NCI-H526 (cell line): Measurements from ENCODE around the gene LCE3A.
A peak's percentile ranks its signal among the peaks of the same experiment; 100 is the strongest.
"Not testable (repeated sequence)": the region's sequence is repeated elsewhere in the genome, so short reads cannot be mapped to it uniquely, and the experiment has no call there.

Experiments
- DNase-seq, 2 experiments: peaks; one replicate each; lab custom pipeline; 2025; lab: John Stamatoyannopoulos, UW

LCE3A gene, protein sequence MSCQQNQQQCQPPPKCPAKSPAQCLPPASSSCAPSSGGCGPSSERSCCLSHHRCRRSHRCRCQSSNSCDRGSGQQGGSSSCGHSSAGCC

DNA sequence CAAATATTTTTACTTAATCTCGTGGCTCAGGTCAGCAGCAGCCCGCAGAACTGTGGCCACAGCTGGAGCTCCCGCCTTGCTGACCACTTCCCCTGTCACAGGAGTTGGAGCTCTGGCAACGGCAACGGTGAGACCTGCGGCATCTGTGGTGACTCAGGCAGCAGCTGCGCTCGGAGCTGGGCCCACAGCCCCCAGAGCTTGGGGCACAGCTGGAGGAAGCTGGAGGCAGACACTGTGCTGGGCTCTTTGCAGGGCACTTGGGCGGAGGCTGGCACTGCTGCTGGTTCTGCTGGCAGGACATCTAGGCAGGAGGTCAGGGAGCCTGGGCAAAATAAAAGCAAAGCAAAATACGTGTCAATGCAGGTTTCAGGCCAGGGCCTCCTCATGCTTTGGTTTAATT lies at the start of gene LCE3A:
TSS of gene LCE3A (minus strand) at position 301 of the 400 bp plus-strand sequence. CDS start at position 301, 0 bp downstream.
- DNase-seq, result no peak

DNA sequence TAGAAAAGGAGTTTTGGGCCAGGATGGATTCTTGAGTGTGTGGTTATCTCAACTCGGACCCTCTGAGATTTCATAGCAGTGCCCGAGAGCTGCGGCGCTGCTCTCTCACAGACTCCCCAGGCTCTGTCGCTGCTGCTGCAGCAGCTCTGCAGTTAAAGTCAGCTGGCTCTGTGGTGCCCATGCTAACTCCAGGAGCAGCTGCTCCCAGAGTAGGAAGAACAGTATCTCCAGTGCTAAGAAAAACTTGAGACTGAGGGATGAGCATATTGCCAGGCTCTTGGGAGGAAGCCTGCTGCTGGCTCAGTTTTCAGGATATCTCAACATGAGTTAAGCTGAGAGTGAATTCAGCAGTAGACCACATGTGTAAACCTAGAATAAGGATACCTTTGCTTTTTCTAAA lies 44.7 kb upstream of the LCE3A start:
- no peak for DNase-seq

DNA sequence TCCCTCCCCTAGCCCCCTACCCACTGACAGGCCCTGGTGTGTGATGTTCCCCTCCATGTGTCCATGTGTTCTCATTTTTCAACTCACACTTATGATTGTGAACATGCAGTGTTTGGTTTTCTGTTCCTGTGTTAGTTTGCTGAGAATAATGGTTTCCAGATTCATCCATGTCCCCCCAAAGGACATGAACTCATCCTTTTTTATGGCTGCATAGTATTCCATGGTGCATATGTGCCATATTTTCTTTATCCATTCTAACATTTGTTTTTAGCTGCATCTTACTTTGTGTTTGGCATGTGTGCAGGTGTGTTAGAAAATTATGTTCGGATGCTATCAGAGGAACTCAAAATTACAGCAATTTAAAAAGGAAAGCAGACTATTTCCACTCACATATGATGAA lies 43.3 kb upstream of the LCE3A start:
- not testable (repeated sequence) for DNase-seq

DNA sequence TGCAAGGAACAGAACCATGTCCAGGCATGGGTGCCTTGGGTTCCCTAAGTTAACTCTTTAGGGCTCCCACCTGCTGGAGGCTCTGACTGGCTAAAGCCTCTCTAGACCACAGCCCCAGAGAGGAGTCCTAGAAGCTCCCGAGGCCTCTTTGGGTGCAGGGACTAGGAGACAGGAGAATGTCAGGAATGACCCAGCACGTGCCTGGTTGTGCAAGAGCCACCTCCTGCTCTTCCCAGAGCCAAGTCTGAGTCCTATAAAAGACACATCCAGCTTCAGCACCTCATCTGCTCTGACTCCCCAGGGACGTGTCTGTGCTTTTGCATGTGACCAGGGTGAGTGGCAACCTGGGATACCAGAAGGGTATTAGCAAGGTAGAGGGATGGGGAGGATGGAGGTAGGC lies 40.2 kb upstream of the LCE3A start, which contains the start of gene LCE2D:
TSS of gene LCE2D (plus strand) at position 283 of the 400 bp plus-strand sequence. CDS start 726 bp downstream, outside the sequence.
- no peak for DNase-seq

DNA sequence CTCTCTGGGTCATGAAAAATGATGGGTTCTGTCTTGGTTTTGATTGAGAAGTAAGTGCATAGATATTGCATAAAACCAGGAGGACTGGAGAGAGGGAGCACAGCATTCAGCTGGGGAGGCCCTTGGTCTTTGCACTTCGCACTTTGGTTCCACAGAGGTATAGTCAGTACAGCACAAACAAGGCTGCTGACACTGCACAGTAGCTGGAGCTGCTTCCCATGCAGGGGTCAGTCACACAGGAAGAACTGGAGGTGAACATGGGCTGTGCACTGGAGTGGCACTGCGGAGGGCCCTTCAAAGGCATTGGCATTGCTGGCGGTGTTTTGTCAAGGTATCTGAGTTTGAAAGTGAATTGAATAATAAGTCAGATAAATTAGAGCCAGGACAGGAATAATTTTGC lies 35.7 kb upstream of the LCE3A start:
- no peak for DNase-seq

DNA sequence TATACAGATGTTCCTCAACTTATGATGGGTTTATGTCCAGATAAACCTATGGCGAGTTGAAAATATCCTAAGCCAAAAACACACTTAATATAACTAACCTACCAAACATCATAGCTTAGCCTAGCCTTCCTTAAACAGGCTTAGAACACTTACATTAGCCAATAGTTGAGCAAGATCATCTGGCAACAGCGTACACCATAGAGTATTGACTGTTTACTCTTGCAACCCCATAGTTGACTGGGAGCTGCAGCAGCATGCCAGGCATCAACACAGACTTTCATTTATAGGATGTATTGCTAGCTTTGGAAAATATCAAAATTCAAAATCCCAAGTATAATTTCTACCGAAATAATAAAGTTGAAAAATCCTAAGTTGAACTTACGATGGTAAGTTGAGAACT lies 34.8 kb upstream of the LCE3A start:
- no peak for DNase-seq

DNA sequence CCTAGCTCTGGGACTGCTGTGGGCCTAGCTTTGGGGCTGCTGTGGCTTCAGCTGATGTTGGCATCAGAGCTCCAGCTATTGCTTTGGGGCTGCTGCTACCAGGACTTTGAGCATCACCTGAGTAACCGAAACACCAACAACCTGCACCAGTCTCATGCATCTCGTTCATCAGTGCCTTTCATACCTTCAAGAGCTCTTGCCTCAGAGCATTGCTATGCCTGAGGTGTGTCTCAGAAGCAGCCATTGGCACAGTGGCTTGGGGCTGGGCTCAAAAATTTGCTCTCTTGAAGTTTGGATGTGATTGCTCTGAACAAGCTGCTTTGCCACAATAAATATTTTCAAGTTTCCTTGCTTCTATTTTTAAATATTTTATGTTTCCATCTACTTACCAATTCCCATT lies 33.6 kb upstream of the LCE3A start:
- no peak for DNase-seq

DNA sequence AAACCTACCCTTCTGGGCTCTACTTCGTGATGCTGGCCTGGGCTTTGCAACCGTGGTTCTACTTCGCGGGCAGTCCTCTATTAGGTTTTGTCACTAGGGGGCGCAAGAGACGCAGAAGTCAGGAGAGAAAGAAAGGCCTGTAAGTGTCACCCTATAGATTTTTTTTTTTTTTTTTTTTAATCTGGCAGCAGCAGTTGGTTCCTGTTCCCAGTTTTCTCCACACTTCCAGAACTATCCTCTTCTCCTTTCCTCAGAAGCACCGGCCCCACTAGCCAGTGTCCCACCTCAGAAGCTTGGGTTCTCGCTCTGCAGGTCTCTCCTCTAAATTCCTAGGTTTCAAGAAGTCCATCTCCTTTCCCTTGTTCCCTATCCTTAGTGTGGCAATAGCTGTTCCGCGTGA lies 31.2 kb upstream of the LCE3A start:
- peak; percentile 68 to 84 for DNase-seq

DNA sequence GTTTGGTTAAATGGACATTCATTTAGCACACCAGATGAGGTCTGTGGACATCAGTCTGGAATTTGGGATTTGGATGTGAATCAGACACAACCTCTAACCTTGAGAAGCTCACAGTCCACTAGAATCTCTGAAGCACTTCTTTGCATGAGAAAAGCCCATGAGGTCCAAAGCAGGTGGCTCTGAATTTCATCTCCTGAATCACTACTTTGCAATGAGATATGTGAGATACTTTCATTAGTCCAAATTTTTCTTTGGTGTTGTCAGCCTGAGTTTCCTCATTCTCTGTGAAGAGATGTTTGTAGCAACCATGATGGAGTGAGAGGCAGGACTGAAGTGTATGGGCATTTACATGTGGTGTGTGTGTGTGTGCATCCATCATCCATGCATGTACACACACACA lies 23.8 kb upstream of the LCE3A start:
- no peak for DNase-seq

DNA sequence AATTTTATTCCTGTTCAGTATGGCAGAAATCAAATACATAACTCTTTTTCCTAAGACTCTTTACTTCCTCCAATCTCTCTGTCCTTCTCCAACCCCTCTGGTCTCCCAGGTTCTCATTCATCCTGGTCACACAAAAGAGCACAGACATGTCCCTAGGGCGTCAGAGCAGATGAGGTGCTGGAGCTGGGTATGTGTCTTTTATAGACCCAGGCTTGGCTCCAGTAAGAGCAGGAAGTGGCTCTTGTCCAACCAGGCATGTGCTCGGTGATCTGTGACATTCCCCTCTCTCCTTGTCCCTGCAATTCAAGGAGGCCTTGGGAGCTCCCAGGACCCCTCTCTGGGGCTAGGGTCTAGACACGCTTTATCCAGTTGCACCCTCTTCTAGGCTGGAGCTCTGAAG lies 22.2 kb upstream of the LCE3A start:
- DNase-seq, result no peak

DNA sequence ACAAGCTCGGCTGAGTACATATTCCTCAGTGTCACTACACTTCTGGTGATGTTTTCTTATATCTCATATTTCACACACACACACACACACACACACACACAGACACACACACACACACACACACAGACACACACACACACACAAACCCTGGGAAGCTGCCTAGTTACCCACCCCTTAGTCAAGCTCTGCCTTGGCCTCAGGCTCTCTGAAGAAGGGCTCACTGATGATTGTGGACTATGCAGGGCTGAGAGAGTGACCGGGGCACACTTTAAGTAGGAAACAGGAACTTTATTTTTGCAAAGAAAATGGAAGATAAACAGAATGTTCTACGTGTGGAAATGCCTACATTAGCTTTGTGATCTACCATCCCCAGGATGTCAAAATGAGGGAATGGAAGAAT lies 21.0 kb upstream of the LCE3A start:
- no peak for DNase-seq

DNA sequence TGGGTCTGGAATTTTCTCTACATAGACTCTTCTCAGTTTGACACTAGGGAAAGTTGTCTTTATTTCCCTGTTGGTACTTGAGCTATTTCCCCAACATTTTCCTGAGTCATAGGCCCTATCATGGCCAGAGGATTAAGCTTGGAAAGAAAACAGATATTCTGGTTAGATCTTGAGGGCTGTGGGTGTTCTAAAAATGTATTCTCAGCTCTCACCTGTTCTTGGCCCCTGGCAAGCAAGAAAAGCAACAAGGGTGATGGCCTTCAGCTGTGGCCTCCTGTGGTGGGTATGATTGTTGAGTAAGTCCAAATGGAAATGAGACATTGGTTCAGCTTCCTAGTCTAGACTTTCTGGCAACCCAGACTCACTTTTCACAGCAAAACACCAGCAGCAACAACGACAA lies 17.4 kb upstream of the LCE3A start:
- DNase-seq, result no peak

DNA sequence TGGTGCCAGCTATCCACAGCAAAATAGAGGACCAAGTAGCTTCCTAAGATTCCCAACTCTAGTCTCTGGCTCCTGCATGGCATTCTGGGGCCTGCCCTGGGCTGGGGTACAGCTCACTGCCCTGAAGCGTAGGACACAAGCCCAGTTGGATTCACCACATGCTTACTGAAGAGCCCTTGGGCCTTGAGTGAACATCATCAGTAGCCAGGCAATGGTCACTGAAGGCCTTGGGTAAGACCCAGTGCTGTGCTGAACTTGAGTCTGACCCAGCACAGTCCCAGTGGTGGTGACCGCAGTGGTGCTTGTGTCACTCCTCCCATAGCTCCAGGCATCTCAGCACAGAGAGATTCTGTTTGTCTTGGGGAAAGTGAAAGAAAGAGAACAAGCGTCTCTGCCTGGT lies 7.7 kb upstream of the LCE3A start:
- no peak for DNase-seq

DNA sequence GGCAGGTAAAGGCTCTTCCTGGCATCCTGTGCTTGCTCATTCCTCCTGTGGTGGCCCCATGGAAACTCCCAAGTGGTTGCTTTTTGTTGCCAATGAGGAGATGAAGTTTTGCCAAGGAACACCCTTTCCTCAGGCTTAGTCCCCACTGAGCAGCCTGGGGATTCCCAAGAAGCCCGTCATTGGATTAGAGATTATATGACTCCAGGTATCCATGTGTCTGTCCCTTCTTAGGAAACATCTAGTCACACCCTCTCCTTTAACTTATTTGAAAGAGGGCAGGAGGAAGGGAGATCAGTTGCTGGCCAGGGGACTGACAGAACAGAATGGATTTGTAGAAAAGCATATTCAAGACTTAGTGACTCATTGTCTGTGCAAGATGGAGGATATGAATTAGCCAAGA lies 3.8 kb upstream of the LCE3A start:
- no peak for DNase-seq

DNA sequence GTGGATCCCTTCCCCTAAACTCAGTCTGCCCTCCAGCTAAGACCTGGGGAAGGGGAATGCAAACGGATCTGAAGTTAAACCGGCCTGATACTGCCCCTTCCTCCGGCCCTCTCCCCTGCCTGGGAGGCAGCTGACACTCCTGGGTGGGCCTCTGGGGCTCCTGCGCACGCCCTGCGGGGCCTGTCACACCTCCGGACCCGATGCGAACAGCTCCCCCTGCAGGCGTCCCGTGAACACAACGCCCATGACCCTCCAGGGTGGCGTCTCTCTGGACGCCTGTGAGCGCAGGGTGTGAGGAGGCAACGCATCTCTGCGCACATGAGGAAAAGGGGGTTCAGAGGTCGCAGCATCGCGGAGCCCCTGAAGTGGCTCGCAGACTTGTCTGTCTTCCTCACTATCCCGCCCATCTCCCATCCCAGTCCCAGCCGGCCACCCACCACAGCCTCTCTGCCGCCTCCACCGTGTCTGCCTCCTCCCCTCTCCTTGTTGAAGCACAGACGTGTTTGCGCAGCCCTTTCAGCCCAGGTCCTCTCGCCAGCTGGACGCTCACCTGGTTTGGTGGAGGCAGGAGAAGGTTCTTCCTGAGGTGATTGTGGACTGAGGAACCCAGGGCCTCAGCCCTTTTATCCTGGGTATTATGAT lies 421 bp upstream of the LCE3A start:
- DNase-seq, result peak in 1 of 2 experiments; percentile 30

DNA sequence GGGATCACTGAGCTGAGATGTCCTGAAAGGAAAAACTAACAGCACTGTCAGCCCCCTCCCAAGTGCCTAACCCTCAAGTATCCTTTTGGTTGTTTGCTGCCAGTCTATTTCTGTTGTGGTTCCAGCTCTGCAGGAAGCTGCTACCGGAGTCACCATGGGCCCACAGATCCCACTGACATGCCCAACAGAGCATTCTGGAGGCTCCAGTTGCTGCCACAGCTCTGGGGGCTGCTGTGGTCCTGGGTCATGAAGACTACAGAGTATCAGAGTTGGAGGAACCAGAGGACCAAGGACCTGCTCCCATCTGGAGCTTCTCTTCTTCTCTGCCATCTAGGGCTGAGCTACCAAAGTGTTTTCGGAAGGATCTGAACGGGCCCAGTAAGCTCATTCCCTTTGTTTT lies 910 bp downstream of the LCE3A start:
- DNase-seq, result no peak

DNA sequence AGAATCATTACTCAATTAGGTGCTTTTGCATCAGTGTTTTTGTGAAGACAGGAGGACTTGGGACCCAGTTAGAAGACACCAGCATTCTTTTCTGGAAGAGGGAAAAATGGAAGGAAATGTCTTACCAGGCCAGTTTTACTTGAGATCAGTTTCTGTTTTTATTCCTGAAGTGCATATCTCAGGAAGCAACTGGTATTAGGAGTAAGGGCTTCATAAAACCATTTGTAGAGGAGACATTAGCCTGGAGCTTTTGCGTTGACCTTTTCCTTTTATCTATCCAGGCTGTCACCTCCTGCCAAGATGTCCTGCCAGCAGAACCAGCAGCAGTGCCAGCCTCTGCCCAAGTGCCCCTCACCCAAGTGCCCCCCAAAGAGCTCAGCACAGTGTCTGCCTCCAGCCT lies 9.4 kb downstream of the LCE3A start, which contains the start of gene LCE3B:
TSS of gene LCE3B (plus strand) at position 301 of the 400 bp plus-strand sequence. CDS start at position 301, 0 bp downstream.
- DNase-seq, result no peak

DNA sequence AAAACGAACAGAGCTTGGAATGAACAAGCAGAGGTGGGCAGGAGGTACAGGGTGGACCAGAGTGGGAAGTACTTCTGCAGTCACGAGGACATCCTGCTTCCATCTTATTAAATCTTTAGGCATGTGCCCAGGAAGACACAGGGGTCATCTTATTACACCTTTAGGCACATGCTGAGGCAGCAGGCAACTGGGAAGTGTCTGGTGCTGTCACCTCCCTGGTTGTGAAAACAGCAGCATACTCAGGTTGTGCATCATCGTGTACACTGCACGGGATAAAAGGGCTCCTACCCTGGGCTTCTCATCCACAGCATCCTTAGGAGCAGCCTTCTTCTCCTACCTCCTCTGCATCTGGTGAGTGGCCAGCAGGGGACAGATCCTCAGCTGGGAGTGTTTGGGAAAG lies 23.0 kb downstream of the LCE3A start, which contains the start of gene LCE3C:
TSS of gene LCE3C (plus strand) at position 301 of the 400 bp plus-strand sequence. CDS start 498 bp downstream, outside the sequence.
- no peak for DNase-seq

DNA sequence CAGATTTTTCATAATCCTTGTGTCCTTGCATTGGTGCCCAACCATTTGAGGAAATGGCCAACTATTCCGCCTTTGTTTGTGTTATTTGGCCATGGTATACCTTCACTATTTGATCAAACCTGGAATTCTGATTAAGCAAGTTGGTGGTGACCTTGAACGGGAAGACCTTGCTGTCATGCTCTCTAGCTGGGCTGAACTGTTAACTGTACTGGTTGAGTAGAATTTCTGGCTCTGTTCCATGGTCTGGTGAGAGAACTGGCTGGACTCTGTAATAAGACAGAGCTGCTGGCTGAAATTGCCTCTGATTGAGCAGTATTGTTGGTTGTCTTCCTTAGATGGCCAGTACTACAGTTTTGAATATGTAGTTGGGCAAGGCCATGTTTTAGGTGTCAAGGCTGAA lies 25.9 kb downstream of the LCE3A start:
- no peak for DNase-seq

DNA sequence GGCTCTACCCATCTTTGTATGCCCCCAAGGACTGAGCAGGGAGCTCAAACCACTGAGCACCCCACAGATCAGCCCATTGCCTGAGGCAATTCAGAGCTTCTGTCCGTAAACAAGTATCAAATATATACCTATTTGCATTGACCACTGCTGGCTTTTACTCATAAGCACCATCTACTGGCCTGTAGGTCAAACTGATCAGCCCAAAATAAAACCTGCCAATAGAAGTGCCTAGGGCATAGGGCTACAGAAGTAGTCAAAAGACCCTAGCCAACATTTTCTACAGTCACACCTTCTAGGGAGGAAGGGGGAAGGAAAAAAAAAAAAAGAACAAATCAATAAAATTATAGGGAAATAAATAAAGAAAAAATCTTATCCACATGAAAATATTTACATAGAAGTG lies 37.3 kb downstream of the LCE3A start:
- no peak for DNase-seq

DNA sequence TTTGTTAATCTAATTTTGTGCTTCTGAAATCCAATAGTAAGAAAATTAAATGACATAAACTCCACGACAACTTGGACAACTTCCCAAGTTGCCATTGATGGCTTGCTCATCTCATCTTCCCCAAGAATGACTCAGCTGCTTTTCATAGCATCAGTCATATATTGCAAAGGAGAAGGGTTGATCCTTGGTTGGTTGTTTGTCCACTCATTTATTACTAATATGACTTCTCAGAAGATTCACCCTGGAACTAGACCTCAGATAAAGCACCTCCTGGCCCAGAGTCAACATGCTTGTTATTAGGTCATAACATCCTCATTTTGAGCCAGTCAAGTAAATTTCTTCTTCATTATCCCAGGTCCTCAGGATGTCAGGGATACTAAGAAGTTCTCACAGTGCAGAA lies 40.3 kb downstream of the LCE3A start:
- DNase-seq, result no peak

DNA sequence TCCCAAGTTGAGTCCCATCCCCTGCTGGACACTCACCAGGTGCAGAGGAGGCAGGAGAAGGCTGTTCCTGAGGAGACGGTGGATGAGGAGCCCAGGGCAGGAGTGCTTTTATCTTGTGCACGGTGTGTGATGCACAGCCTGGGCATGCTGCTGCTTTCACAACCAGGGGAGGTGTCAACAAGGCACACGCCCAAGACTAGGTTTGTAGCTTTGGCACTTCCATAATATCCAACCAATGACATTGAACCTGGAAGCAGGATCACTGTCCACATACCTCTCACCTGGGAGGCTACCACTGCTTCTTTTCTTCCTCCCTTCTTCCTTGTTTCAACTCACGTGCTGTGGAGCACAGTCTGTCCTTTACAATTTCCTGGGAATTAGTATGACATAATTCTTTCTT lies 42.5 kb downstream of the LCE3A start, which contains the start of gene LCE3D:
TSS of gene LCE3D (minus strand) at position 84 of the 400 bp plus-strand sequence. CDS start 580 bp downstream, outside the sequence.
- DNase-seq, result no peak

DNA sequence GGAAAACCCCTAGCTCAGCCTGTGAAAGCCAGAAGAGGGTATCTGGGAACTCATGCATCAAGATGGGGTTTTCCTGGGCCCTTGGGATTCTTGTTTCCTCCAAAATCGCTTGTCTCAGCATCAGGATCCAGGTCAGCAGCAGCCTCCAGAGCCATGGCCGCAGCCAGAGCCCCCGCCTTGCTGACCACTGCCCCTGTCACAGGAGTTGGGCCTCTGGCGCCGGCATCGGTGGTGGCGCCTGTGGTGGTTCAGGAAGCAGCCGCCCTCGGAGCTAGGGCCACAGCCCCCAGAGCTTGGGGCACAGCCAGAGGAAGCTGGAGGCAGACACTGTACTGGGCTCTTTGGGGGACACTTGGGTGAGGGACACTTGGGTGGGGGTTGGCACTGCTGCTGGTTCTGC lies 43.4 kb downstream of the LCE3A start:
- DNase-seq, result not testable (repeated sequence)

DNA sequence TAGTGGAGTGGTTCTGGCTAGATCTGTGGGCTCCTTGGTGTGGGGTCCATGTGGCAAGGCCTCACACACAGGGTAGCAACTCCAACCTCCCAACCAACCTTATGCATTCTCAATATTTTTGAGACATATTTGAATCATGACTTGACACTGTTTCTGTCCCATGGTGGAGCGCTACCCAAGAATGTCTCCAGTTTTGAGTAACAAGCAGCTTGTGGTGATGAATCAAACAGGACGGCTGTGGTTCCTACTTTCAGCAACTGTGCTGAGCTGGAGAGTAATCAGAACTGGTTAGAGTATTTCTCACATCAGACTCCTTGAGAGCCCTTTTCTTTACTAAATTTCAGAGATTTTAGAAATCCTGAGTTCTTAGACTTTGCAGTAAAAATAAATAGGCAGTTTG lies 45.7 kb downstream of the LCE3A start:
- DNase-seq, result no peak
